Activated T-cell treated with anti-CD3 and anti-CD28 coated beads, Interleukin-2, amount 50 U/mL, for 48 hours (primary cell): ENCODE data around the gene ELOVL1.
"Not testable (repeated sequence)": the region's sequence is repeated elsewhere in the genome, so short reads cannot be mapped to it uniquely, and the experiment has no call there.

Experiments used
- DNase-seq, 2 experiments: peaks; one replicate each; pipeline ENCODE4 v3.0.0-alpha.2; 2020

The ELOVL1 gene

GRCh38 chr1:43367904-43368645, at the start of gene ELOVL1:
ELOVL1 (minus strand) TSS chr1:43368011; CDS start chr1:43365609, 2,402 bp downstream.
- DNase-seq = peak; percentile 92 to 94

DNA sequence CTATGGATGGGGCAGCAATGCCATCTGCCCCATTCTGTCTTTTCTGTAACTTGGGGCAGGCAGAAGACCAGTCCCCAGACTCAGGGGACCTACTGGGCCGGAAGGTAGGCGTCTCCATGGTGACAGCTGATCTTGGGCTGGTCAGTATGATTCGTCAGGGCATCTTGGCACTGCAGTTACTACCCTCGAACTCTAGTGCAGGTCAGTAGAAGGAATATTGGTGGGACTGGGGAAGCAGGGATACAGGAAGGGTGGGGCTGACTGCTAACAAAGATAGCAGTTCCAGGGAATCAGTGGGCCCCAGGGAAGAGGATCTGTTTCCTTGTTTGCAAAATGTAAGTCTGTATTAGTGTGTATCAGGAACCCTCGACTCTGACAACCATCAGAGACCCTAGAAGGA, 48.1 kb upstream of the ELOVL1 start:
- DNase-seq = no peak

DNA sequence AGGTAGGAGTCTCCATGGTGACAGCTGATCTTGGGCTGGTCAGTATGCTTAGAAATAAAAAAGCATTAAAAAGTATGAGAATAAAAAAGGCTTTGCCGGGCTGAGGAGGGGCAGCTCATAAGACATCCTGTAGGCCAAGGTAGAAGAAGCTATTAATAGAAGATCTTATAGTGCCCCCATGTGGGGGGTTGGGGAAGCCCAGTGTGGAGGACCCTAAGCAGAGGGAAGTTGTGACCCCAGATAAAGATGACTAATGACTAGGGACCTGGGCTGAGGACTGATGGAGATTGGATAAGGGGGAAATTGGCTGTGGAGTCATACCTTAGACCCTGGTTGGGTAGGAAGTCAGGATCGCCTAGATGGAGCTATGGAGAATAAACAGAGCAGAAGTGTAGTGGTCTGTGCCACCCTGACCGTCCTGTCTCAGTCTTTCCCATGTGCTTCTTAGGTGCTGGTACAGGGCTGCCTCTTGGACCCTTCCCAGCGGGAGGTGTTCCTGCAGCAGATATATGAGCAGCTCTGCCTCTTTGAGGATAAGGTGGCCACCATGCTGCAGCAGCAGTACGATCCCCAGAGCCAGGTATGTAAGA, 46.9 kb upstream of the ELOVL1 start:
- peak; percentile 71 to 73 for DNase-seq

GRCh38 chr1:43413426-43413825, 45.6 kb upstream of the ELOVL1 start:
- not testable (repeated sequence) for DNase-seq

DNA sequence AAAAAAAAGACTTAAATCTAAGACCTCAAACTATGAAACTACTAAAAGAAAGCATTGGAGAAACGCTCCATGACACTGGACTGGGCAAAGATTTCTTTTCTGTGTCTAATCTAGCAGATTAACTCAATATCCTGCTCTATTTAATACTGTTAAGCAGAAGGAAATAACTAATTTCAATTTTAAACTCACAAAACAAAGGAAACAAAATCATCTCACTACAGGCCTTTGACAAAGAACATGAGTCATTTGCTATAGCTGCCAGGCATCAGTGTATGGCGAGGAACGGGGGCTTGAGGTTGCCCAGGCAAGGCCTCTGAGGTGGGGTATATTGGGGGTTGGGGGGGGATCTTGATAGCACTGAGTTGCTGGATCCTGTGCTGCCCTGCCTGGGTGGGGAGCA, 42.8 kb upstream of the ELOVL1 start:
- no peak for DNase-seq

DNA sequence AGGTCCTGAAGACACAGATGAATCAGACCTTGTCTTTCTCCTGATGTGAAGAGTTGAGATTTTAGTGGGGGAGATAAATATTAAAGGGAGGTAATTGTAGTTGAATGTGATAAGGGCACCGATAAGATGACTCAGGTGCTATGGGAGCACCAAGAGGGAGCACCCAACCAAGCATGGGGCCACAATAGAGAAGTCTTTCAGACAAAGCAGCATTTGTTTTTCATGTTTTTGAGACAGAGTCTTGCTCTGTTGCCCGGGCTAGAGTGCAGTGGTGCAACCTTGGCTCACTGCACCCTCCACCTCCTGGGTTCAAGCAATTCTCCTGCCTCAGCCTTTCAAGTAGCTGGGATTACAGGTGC, 38.0 kb upstream of the ELOVL1 start:
- DNase-seq = no peak

DNA sequence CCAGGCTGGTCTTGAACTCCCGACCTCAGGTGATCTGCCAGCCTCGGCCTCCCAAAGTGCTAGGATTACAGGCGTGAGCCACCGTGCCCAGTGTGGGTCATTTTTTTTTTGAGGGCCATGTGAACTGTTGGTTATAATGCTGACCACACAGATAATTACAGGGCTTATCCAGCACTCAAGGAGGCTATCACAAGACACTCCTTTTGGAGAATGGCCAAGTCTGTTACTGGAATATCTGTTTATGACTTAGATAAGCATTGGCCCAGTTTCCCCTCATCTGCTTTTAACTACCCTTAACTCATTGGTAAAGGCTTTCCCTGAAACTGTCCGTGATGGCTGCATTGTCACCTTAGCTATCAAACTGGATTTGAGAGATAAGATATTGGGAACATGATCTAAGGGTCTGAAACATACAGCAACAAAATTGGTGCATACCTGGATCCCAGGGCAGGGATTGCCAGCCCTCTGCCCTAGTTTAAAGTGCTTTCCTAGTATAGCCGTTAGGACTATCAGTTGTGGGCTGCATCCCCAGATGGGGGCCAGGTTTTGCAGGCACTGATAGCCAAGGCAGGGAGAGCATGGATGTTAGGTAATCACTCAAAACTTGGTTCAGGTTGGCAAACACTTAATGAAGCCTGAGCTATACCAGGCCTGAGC, 37.5 kb upstream of the ELOVL1 start:
- DNase-seq = no peak

- DNase-seq = no peak
Measured at GRCh38 chr1:43404353-43404752, 36.5 kb upstream of the ELOVL1 start.

DNA sequence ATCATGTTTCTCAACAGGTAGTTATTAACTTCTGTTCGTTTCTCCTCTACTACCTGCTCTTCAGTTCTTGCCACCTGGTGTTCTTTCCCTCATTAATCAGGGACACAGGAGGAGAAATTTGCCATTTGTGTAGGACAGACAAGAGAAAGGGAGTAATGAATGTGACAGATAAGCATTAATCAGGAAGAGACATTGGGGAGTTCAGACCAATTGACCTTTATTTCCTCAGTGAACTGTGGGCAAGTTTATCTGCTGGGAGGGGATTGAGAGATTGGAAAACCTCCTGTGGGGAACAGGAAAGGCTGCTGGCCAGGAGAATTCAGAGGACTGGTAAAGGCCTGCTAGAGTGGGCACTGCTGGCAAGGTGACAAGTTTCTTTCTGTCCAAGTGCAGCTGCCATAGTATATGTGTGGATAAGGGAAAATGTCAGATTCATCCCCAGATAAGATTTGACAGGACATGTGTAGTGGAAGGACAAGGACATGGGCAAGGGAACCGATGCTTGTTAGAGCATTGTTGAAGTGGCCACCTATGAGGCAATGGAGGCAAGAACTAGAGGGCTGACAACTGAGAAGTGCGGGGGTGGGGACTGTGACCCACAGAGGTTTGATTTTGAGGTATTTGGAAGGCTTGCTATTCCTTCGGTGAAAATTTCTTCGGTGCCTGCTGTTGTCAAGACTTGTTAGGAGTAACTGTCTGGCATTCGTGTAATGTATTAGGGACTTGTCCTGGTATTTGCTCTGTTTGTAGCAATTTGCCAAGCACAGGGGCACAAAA, 34.5 kb upstream of the ELOVL1 start:
- DNase-seq = no peak

DNA sequence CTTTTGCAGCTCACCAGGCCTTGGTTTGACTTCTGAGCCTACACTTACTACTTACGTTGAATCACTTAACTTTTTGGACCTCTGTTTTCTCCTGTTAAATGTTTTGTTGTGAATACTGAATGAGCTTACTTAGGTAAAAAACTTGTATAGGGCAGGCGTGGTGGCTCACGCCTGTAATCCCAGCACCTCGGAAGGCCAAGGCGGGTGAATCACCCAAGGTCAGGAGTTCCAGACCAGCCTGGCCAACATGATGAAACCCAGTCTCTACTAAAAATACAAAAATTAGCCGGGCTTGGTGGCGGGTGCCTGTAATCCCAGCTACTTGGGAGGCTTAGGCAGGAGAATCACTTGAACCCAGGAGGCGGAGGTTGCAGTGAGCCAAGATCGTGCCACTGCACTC, 32.6 kb upstream of the ELOVL1 start:
- not testable (repeated sequence) for DNase-seq

GRCh38 chr1:43398227-43398626, 30.4 kb upstream of the ELOVL1 start:
- DNase-seq = no peak

DNA sequence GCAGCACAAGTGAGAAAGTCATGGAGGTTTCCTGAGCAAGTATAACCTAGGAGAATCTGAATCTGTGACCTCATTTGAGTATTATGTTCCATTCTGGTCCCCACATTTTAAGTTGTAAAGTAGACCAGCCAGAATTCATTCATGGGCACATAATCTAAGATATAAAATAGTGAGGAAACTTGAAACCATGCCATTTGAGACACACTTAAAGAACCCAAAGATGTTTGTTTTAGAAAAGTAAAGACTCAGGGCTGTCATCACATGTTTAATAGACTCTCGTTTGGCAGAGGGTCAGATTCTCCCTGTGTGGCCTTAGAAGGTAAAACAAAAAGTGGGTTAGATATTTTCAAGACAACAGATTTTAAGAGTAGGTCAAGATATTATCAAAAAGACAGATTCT, 28.2 kb upstream of the ELOVL1 start:
- DNase-seq = no peak

GRCh38 chr1:43395523-43395922, 27.7 kb upstream of the ELOVL1 start:
- DNase-seq = no peak

DNA sequence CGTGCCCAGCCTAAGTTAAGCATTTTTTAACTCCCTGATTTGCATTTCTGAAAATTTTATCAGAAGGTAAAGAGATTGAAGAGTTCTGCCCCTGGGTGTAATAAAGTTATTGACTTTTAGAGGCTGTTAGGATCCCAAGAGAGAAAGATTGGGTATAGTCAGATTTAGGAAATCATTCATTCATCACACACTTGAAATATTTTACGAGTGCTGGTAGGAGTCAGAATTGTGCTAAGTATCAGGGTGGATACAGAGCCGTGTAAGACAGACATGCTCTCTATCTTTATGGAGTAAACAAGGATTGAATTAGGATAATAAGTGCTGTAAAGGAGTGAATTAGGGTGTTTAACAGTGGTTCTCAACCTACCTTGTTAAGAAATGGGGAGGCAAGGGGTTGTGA, 24.9 kb upstream of the ELOVL1 start:
- DNase-seq = no peak

- DNase-seq = peak; percentile 96 to 97
Measured at GRCh38 chr1:43389326-43390313, 21.8 kb upstream of the ELOVL1 start, which contains the start of the genes MED8 and SZT2. MED8 (minus strand) TSS chr1:43389800; CDS start chr1:43389764, 36 bp downstream. SZT2 (plus strand) TSS chr1:43389899; CDS start chr1:43389969, 70 bp downstream.

DNA sequence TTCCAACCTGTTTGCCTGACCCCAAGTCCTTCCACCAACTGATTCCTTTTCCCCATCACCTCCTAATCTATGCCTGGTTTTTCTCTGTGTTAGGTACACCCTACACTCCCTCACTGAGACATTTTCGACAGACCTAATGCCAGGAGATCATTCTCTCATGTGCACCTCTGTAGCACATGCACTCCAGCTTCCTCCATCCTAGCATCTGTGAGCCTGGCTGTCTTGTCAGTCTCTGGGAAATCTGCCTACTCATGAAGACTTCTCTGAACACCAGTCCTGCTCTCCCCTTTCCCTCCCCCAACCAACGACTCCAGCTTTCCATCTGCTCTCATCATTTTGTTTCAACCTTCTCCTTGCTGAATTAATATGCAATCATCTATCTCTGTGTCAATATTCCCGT, 20.8 kb upstream of the ELOVL1 start:
- no peak for DNase-seq

DNA sequence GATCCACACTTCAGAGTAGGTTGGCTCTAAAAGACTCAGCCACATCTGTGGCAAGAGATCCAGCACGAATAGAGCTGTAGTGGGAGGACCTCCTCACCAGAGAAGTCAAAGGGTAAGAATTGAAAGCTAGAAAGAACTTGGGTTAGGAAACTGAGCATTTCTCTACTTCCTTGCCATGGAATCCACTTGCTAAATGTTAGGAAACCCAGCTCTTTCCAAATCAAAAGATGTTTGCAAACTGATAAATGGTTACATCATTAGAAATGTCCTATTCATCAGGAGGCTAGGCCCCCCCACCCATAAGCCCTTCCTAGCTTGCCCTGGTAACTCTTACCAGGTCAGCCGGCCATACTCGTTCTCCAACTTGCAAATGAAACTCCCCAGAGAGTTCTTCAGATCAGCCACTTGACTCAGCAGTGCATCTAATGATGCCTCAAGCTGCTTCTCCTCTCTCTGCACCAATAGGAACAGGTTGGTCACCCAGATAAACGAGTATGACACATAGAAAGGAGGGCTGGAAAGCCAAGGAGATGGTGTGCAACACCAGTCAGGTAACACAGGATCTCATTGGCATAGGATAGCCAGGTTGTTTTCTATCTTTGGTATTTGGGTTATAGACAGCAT, 20.3 kb upstream of the ELOVL1 start:
- DNase-seq = no peak

DNA sequence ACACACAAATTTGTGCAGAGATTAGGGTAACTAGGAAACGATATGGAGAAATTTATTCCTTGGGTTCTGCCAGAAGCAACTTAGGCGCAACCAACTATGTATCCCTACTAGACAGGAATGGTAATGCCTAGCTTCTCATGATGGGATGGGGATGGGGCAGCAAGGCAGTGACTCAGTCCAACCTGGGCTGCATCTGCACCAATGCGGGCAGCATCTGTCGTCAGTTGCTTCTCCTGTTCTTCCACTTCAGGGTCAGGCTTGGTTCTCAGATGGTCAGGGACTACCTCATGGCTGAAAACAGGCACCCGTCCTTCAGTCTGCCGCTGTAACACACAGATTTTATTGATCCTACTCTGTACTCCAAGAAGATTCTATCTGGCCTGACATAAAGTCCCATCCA, 18.9 kb upstream of the ELOVL1 start:
- DNase-seq = no peak

- DNase-seq = no peak
Measured at GRCh38 chr1:43383449-43383848, 15.6 kb upstream of the ELOVL1 start.

- no peak for DNase-seq
Measured at GRCh38 chr1:43382027-43382779, 14.4 kb upstream of the ELOVL1 start.

- DNase-seq = no peak
Measured at GRCh38 chr1:43381612-43382011, 13.8 kb upstream of the ELOVL1 start.
